Hematopoietic multipotent progenitor cell (in vitro differentiated cells): Measurements from ENCODE around the gene RAB10. TPM values are rescaled to one million over a fixed set of nuclear protein-coding genes. Genes with fewer than 3 reads are reported as not detected.
"Not testable (repeated sequence)": the region's sequence is repeated elsewhere in the genome, so short reads cannot be mapped to it uniquely, and the experiment has no call there.

ENCODE experiments used
- DNase-seq, 3 donors: peaks; one replicate each; pipeline ENCODE4 v3.0.0-alpha.2; 2011 to 2015; ENCODE audit warnings: low read depth in 2 of 3, low spot score in 2 of 3
- total RNA-seq: library from RNA; depleted of rRNA; stranded (reverse); fragments of >200 nt; gene quantifications from one replicate; pipeline ENCODE4 v1.2.3, GENCODE V29; 2012

The RAB10 gene
- total RNA-seq, 1 donor = 29.1 TPM

- no peak for DNase-seq
Observed at GRCh38 chr2:26086779-26087178, 52.9 kb downstream of the RAB10 start.

- peak in 1 of 3 donors; percentile 52 for DNase-seq
Observed at GRCh38 chr2:26088038-26088643, 54.3 kb downstream of the RAB10 start.

DNA sequence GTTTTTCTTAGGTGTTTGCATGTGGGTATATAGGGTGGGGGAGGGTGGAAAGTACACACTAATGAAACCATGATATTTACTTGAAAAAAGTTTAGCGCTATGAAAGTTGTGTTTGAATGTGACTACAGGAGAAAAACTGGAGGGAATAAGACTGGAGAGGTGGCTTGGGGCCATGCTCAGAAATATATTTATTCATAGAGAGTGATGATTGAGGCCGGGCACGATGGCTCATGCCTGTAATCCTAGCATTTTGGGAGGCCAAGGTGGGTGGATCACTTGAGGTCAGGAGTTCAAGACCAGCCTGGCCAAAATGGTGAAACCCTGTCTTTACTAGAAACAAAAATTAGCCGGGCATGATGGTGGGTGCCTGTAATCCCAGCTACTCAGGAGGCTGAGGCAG is 55.0 kb downstream of the RAB10 start:
- not testable (repeated sequence) for DNase-seq

DNA sequence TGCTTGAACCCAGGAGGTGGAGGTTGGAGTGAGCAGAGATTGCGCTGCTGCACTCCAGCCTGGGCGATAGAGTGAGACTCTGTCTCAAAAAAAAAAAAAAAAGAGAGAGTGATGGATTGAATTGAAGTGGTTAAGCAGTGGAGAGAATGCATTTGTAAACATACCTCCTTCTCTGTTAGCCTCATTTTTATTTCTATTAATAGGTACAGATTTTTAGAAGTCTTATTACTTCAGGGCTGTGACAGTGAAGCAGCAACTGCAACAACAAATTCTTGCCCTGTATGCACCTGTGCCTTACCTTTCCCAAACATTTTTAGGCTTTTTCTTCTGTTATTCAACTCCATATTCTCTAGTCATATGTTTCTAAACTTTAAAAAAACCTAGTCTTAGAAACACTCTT is 55.5 kb downstream of the RAB10 start:
- no peak for DNase-seq

GRCh38 chr2:26095758-26096157 is 61.9 kb downstream of the RAB10 start:
- DNase-seq = no peak

- DNase-seq = no peak
Observed at GRCh38 chr2:26099933-26100332, 66.0 kb downstream of the RAB10 start.

- no peak for DNase-seq
Observed at GRCh38 chr2:26100384-26100783, 66.5 kb downstream of the RAB10 start.

DNA sequence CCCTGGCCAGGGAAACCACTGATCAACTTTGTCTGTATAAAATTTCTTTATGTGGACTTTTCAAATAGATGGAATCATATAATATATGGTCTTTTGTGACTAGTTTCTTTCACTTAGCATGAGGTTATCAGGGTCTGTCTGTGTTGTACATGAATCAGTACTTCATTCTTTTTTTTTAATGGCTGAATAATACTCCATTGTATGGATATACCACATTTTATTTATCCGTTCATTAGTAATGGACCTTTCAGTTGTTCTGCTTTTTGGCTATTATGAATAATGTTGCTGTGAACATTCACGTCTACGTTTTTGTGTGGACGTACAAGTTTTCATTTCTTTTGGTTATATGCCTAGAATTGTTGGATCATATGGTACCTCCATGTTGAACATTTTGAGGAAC is 69.9 kb downstream of the RAB10 start:
- no peak for DNase-seq

DNA sequence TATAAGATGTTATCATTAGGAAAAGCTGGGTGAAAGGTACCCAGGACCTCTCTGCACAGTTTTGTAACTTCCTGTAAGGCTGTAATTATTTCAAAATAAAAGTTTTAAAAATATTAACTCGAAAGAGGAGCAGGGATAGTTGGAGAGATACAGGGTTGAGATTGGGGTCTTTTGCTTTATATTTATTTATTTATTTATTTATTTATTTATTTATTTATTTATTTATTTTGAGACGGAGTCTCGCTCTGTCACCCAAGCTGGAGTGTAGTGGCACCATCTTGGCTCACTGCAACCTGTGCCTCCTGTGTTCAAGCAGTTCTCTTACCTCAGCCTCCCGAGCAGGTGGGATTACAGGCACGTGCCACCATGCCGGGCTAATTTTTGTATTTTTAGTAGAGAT is 74.8 kb downstream of the RAB10 start:
- DNase-seq = not testable (repeated sequence)

DNA sequence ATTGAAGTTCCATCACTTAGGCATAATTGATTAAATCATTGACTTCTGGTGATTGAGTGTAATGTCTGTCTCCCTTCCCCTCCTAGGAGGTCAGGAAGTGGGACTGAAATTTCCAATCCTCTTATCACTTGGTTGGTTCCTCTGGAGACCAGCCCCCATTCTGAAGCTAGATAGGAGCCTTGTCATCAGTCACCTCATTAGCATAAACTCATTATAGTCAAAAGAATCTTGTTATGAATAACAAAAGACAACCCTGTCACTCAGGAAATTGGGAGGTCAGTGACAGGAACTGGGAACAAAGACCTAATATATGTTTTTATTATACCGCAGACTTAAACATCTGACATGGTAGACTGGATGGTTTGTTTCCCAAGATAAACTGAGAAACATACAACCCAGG is 78.3 kb downstream of the RAB10 start:
- no peak for DNase-seq

GRCh38 chr2:26114151-26114550 is 80.3 kb downstream of the RAB10 start:
- DNase-seq = peak in 1 of 3 donors; percentile 53

- DNase-seq = no peak
Observed at GRCh38 chr2:26118682-26119081, 84.8 kb downstream of the RAB10 start.

GRCh38 chr2:26119521-26119920 is 85.6 kb downstream of the RAB10 start:
- DNase-seq = no peak

DNA sequence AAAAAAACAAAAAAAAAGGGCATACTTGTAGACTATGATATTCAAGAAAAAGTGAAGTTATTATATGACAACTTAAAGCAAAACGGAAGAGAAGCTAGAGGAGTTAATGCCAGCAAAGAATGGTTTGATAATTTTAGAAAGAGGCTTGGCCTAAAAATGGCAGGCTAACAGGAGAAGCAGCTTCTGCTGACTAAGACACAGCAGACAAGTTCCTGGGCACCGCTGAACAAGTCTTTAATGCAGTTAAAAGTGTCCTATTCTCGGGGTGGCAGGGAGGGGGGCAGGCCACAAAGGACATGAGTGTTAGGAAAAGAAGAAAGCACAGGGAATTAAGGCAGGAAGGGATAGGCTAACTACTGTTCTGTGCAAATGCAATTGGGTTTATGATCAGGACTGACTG is 88.7 kb downstream of the RAB10 start:
- DNase-seq = no peak

- no peak for DNase-seq
Observed at GRCh38 chr2:26123426-26123825, 89.5 kb downstream of the RAB10 start.

DNA sequence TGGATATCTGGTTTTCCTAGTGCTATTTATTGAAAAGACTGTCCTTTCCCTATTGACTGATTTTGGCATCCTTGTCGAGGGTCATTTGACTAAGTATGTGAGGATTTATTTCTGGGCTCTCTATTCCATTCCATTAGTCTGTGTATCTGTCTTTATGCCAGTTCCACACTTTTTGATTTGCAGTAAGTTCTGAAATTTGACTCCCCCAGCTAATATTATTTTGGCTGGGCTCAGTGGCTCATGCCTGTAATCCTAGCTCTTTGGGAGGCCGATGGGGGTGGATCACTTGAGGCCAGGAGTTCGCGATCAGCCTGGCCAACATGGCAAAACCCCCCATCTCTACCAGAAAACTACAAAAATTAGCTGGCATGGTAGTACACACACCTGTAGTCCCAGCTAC is 92.2 kb downstream of the RAB10 start:
- no peak for DNase-seq

DNA sequence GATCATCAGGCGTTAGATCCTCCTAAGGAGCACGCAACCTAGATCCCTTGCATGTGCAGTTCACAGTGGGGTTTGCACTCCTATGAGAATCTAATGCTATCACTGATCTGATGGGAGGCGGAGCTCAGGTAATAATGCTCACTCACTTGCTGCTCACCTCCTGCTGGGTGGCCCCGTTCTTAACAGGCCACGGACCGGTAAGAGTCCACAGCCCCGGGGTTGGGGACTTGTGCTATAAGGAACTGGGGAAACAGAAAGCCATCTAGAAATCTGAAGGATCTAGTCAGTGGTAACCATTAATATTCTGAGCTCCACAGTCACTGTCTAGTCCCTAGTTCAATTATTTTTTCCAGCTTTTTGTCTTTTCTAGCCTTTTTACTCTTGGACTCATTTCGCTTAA is 94.3 kb downstream of the RAB10 start:
- DNase-seq = no peak

DNA sequence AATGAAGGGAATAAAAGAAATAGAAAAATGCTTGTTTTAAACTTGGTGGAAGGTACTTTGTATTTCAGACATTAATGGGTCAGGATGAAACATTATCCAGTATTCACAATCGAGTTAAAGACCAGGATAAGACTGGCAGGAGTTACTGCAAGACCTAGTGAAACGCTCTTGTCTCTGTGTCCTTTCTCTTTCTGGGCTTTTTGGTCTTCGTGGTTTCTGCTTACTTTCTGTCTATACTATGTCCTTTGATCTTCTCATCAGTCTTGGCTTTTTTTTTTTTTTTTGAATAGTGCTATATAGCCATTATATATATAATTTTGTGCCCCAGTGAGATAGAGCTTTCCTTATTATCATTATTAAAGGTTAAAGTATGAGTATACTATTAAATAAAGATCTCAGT is 96.9 kb downstream of the RAB10 start:
- DNase-seq = no peak

DNA sequence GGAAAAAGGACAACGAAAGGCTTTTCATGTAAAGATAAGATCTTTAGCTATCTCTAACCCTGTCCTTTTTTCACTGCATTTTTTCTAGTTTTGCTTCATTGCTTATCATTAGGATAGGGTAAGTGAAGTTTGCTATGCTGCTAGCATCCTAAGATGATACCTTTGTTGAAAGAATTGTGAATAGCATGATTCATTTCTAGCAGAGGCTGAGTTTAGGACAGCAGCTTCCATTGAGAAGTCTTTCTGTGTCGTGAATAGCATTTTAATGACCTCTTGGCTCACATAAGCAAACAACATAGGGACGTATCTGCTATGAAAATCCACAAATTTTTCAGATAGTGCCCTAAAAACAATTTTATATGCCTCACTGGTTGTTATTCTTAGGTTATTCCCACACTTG is 102.6 kb downstream of the RAB10 start:
- DNase-seq = no peak

GRCh38 chr2:26139269-26140183 is 105.6 kb downstream of the RAB10 start:
- no peak for DNase-seq

DNA sequence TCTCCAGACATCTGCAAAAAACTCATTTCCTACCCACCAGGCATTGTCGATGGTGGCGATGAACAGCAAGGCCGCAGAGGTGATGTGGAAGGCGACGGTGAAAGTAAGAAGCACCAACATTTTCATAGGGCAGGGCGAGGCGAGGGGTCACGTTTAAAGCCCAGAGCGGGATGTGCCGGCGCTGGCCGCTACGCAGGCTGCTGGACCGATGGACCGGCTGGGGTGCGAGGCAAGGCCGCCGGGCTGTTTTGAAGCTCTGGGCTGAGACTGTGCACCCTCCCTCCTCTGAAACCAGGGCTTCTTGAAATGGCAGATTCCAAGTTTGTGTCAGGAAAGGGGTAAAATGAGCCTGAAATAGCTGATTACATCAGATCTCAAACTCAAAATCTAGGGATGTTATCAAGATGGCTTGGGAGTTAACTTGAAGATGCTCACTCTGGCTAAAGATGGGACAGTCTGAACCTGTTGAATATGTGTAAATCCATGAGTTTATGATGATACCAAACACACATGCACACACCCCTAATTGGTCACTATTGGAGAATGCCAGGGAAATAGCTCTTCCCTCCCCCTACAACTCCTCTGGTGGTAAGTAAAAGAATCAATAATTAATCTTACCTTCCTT is 107.4 kb downstream of the RAB10 start:
- DNase-seq = no peak

DNA sequence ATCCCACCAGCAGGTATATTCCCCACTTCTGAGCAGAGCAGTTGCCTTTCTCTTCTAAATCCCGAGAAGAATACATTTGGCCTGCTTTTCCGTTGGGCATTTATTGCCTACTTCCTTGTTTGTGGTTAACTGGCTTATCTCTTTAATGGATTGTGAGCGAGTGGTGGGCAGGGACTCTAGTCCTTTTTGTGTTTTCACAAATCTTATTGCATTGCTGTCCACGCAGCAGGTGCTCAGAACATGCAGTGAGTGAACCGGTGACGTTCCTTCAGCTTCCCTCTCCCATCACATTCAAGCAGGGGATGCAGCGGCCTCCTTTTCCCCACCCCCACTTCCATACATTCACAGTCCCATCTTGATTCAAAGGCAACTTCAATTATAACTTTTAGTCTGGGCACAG is 110.1 kb downstream of the RAB10 start:
- peak in 2 of 3 donors; percentile 9 to 25 for DNase-seq
